SK-N-SH treated with all-trans-retinoic acid at 6 μM for 48 hours (cell line): ENCODE data around the gene SIX5.

ENCODE experiments used
- ATAC-seq: fragments of 200-7000 bp; cut with Tn5 transposase; 3 replicates; pipeline ENCODE4 v1.9.1; 2020; ENCODE audit warnings: mild to moderate bottlenecking, moderate library complexity
- ARNTL ChIP-seq: fragments of 450-650 bp; formaldehyde crosslinking; IDR thresholded peaks from 2 replicates; pipeline ENCODE4 v1.5.0; 2020; ENCODE audit warnings: low read depth, mild to moderate bottlenecking, moderate library complexity, borderline replicate concordance
- CSDC2 ChIP-seq: fragments of 250-450 bp; sonication (Bioruptor Pico); IDR thresholded peaks from 2 replicates; pipeline ENCODE4 v1.5.0; 2020; ENCODE audit warnings: mild to moderate bottlenecking, moderate library complexity
- ESRRG ChIP-seq: fragments of 250-450 bp; sonication (Bioruptor Pico); IDR thresholded peaks from 2 replicates; pipeline ENCODE4 v1.6.1; 2021; ENCODE audit warnings: mild to moderate bottlenecking
- GLIS3 ChIP-seq: fragments of 250-450 bp; sonication (Bioruptor Pico); IDR thresholded peaks from 2 replicates; pipeline ENCODE4 v1.5.0; 2020; ENCODE audit warnings: mild to moderate bottlenecking, moderate library complexity
- OSR1 ChIP-seq: fragments of 250-450 bp; sonication (Bioruptor Pico); IDR thresholded peaks from 2 replicates; pipeline ENCODE4 v1.8.0; 2022; ENCODE audit warnings: moderate library complexity, mild to moderate bottlenecking, inconsistent platforms
- PATZ1 ChIP-seq: fragments of 250-450 bp; sonication (Bioruptor Pico); IDR thresholded peaks from 2 replicates; pipeline ENCODE4 v1.8.0; 2020; ENCODE audit warnings: mild to moderate bottlenecking, moderate library complexity, borderline replicate concordance
- POU6F1 ChIP-seq: fragments of 250-450 bp; sonication (Bioruptor Pico); IDR thresholded peaks from 2 replicates; pipeline ENCODE4 v1.8.0; 2021; ENCODE audit warnings: low read depth, mild to moderate bottlenecking, moderate library complexity, borderline replicate concordance
- PPARA ChIP-seq: fragments of 250-450 bp; sonication (Bioruptor Pico); IDR thresholded peaks from 2 replicates; pipeline ENCODE4 v1.5.0; 2020; ENCODE audit warnings: mild to moderate bottlenecking, borderline replicate concordance
- RARB ChIP-seq: fragments of 250-450 bp; sonication (Bioruptor Pico); IDR thresholded peaks from 2 replicates; pipeline ENCODE4 v1.8.0; 2021; ENCODE audit warnings: mild to moderate bottlenecking, moderate library complexity
- TCF4 ChIP-seq: fragments of 250-450 bp; sonication (Bioruptor Pico); IDR thresholded peaks from 2 replicates; pipeline ENCODE4 v1.8.0; 2021; ENCODE audit warnings: mild to moderate bottlenecking, moderate library complexity, borderline replicate concordance
- TOX ChIP-seq: fragments of 250-450 bp; sonication (Bioruptor Pico); IDR thresholded peaks from 2 replicates; pipeline ENCODE4 v1.8.0; 2021; ENCODE audit warnings: mild to moderate bottlenecking, moderate library complexity, borderline replicate concordance
- ZC3H10 ChIP-seq: fragments of 250-450 bp; sonication (Bioruptor Pico); IDR thresholded peaks from 2 replicates; pipeline ENCODE4 v1.5.1; 2021; ENCODE audit warnings: mild to moderate bottlenecking, moderate library complexity
- ZFP3 ChIP-seq: fragments of 250-450 bp; sonication (Bioruptor Pico); IDR thresholded peaks from 2 replicates; pipeline ENCODE4 v1.5.0; 2020; ENCODE audit warnings: mild to moderate bottlenecking, moderate library complexity
- ZFP30 ChIP-seq: fragments of 450-650 bp; formaldehyde crosslinking; IDR thresholded peaks from 2 replicates; pipeline ENCODE4 v1.5.0; 2022; ENCODE audit warnings: mild to moderate bottlenecking, moderate library complexity
- ZNF565 ChIP-seq: fragments of 450-650 bp; formaldehyde crosslinking; conservative IDR thresholded peaks from 2 replicates; pipeline ENCODE4 v1.5.0; 2020; ENCODE audit warnings: low read depth, mild to moderate bottlenecking, moderate library complexity
- ZNF8 ChIP-seq: fragments of 450-650 bp; formaldehyde crosslinking; IDR thresholded peaks from 2 replicates; pipeline ENCODE4 v1.5.0; 2020; ENCODE audit warnings: mild to moderate bottlenecking, moderate library complexity

The SIX5 gene

GRCh38 chr19:45772130-45772840, 3.2 kb upstream of the SIX5 start:
- no peak for TF ChIP-seq ZC3H10
- TF ChIP-seq CSDC2 (CRISPR knock-in tag): no peak
- no peak for TF ChIP-seq ZNF565
- no peak for TF ChIP-seq PATZ1 (CRISPR knock-in tag)
- no peak for ATAC-seq

GRCh38 chr19:45771311-45771933, 2.4 kb upstream of the SIX5 start:
- ATAC-seq: no peak
- TF ChIP-seq RARB (CRISPR knock-in tag): no peak
- TF ChIP-seq ARNTL: no peak
- no peak for TF ChIP-seq ZNF8 (CRISPR knock-in tag)

GRCh38 chr19:45770192-45771101, 1.4 kb upstream of the SIX5 start:
- ATAC-seq: peak; percentile 78
- TF ChIP-seq POU6F1 (CRISPR knock-in tag): 0 out of 2 replicates have a peak, but pooled peaks have one; percentile 33
- no peak for TF ChIP-seq ZFP3 (CRISPR knock-in tag)
- peak; percentile 64; the same call in 1 of the 2 replicates for TF ChIP-seq ESRRG (CRISPR knock-in tag)
- TF ChIP-seq, all 23 proteins: peak for 2

GRCh38 chr19:45769821-45770191, 754 bp upstream of the SIX5 start:
- TF ChIP-seq PPARA (CRISPR knock-in tag): no peak
- TF ChIP-seq RARB (CRISPR knock-in tag): no peak
- no peak for TF ChIP-seq ESRRG (CRISPR knock-in tag)
- no peak for TF ChIP-seq ZFP30 (CRISPR knock-in tag)
- no peak for TF ChIP-seq ZC3H10
- no peak for TF ChIP-seq POU6F1 (CRISPR knock-in tag)
- no peak for TF ChIP-seq CSDC2 (CRISPR knock-in tag)
- TF ChIP-seq, all 23 proteins: peak for 0
- no peak for ATAC-seq

- no peak for ATAC-seq
- TF ChIP-seq ARNTL (no peak), GLIS3 (no peak), POU6F1 (CRISPR knock-in tag) (no peak), OSR1 (CRISPR knock-in tag) (no peak), TCF4 (CRISPR knock-in tag) (no peak), ZNF8 (CRISPR knock-in tag) (no peak), TOX (no peak), PATZ1 (CRISPR knock-in tag) (no peak)
Observed at GRCh38 chr19:45768655-45768983, 433 bp downstream of the SIX5 start.
